Uterus (tissue), 2 donors: ENCODE data around the gene ASF1B.

Experiments
- CTCF ChIP-seq, 4 experiments: fragments of 200-600 bp in 2 of 4; fragments of 450-650 bp in 2 of 4; sonication (generic) in 2 of 4; IDR thresholded peaks; one replicate each; pipeline ENCODE4 v1.5.1; 2016 to 2019; ENCODE audit warnings: antibody characterized with exemption in 4 of 4, mild to moderate bottlenecking in 2 of 4, moderate library complexity in 1 of 4
- POLR2A ChIP-seq, 2 donors: fragments of 450-650 bp; IDR thresholded peaks; one replicate each; pipeline ENCODE4 v1.6.1; 2016; ENCODE audit warnings: antibody characterized with exemption in 2 of 2, mild to moderate bottlenecking in 1 of 2, moderate library complexity in 1 of 2

- TF ChIP-seq POLR2A (IDR thresholded peaks at IDR 0.05) (peak in 1 of 2 donors; percentile 54), CTCF (IDR thresholded peaks at IDR 0.05) (peak in 1 of 4 experiments; percentile 17)
These were observed 18.7 kb downstream of the ASF1B start, which contains the start of gene PRKACA for GRCh38 chr19:14117668-14118164.
